CD14-positive monocyte (primary cell): Measurements from ENCODE around the gene CSAD. TPM values are rescaled to one million over a fixed set of nuclear protein-coding genes. Genes with fewer than 3 reads are reported as not detected.

Source experiments
- DNase-seq, 3 donors: peaks; one replicate each; pipeline ENCODE4 v3.0.0-alpha.2; 2011 to 2022
- H2AFZ ChIP-seq: 2 replicates; pipeline ENCODE4 v1.6.0; 2012; ENCODE audit warnings: mild to moderate bottlenecking, low read depth, low read length, inconsistent platforms; ENCODE audit not compliant: insufficient read depth, poor library complexity, severe bottlenecking
- H3K27ac ChIP-seq, 2 donors: 1 replicate in 1 of 2; 2 replicates in 1 of 2; pipeline ENCODE4 v1.5.1; 2012 to 2013; ENCODE audit warnings: low read length in 2 of 2, control low read depth in 1 of 2, inconsistent platforms in 1 of 2, low read depth in 1 of 2, mild to moderate bottlenecking in 1 of 2
- H3K27me3 ChIP-seq, 2 donors: one replicate each; pipeline versions ENCODE4 v1.6.0 to v1.6.1; 2011 to 2013; ENCODE audit warnings: low read length in 2 of 2; ENCODE audit not compliant: control insufficient read depth in 2 of 2, insufficient read depth in 2 of 2
- H3K36me3 ChIP-seq, 2 donors: replicated peaks in 1 of 2; 1 replicate in 1 of 2; 2 replicates in 1 of 2; pipeline versions ENCODE4 v1.5.1 to v1.6.1; 2012 to 2013; ENCODE audit warnings: low read length in 2 of 2, control low read depth in 1 of 2, inconsistent platforms in 1 of 2, mild to moderate bottlenecking in 1 of 2; ENCODE audit not compliant: insufficient read depth in 2 of 2, control insufficient read depth in 1 of 2
- H3K4me1 ChIP-seq, 2 donors: 1 replicate in 1 of 2; 2 replicates in 1 of 2; pipeline versions ENCODE4 v1.5.1 to v1.6.1; 2012 to 2013; ENCODE audit warnings: low read length in 2 of 2, control low read depth in 1 of 2, inconsistent platforms in 1 of 2, mild to moderate bottlenecking in 1 of 2, moderate library complexity in 1 of 2; ENCODE audit not compliant: insufficient read depth in 2 of 2, control insufficient read depth in 1 of 2
- H3K4me2 ChIP-seq: replicated peaks from 2 replicates; pipeline ENCODE3; 2012; ENCODE audit warnings: low read length, moderate library complexity, mild to moderate bottlenecking; ENCODE audit not compliant: poor library complexity, severe bottlenecking; ENCODE audit errors: extremely low read depth
- H3K4me3 ChIP-seq, 3 experiments: fragments of 200-600 bp in 1 of 3; sonication (generic) in 1 of 3; replicated peaks in 1 of 3; 1 replicate in 2 of 3; 2 replicates in 1 of 3; pipeline ENCODE4 v1.5.1; 2011 to 2013; ENCODE audit warnings: low read length in 3 of 3, mild to moderate bottlenecking in 3 of 3, control low read depth in 2 of 3, low read depth in 2 of 3, inconsistent platforms in 1 of 3, moderate library complexity in 1 of 3
- H3K79me2 ChIP-seq: 2 replicates; pipeline ENCODE4 v1.6.0; 2012; ENCODE audit warnings: mild to moderate bottlenecking, control low read depth, inconsistent platforms, low read length, moderate library complexity; ENCODE audit not compliant: insufficient read depth
- H3K9ac ChIP-seq: 2 replicates; pipeline ENCODE4 v1.6.0; 2017; ENCODE audit warnings: low read length, mild to moderate bottlenecking; ENCODE audit not compliant: insufficient read depth, poor library complexity, severe bottlenecking
- H3K9me3 ChIP-seq, 2 donors: replicated peaks in 1 of 2; 1 replicate in 1 of 2; 2 replicates in 1 of 2; pipeline versions ENCODE4 v1.5.1 to v1.6.1; 2012 to 2013; ENCODE audit warnings: low read length in 2 of 2, control low read depth in 1 of 2; ENCODE audit not compliant: control insufficient read depth in 1 of 2, insufficient read depth in 1 of 2
- H4K20me1 ChIP-seq: 2 replicates; pipeline ENCODE4 v1.6.0; 2012; ENCODE audit warnings: mild to moderate bottlenecking, low read length, control low read depth, moderate library complexity; ENCODE audit not compliant: insufficient read depth
- H3K27ac Mint-ChIP-seq, 7 donors: one replicate each; pipeline ENCODE4 v1.8.0; 2020; ENCODE audit warnings: mild to moderate bottlenecking in 7 of 7, mixed read lengths in 7 of 7, moderate library complexity in 6 of 7, inconsistent platforms in 2 of 7
- H3K27me3 Mint-ChIP-seq, 3 donors: one replicate each; pipeline ENCODE4 v1.8.0; 2021 to 2022; ENCODE audit warnings: low read depth in 3 of 3, mild to moderate bottlenecking in 3 of 3, mixed read lengths in 3 of 3, moderate library complexity in 3 of 3, inconsistent platforms in 1 of 3
- H3K36me3 Mint-ChIP-seq, 2 donors: one replicate each; pipeline ENCODE4 v1.8.0; 2020; ENCODE audit warnings: mixed read lengths in 2 of 2, inconsistent platforms in 1 of 2, mild to moderate bottlenecking in 1 of 2
- H3K4me1 Mint-ChIP-seq: one replicate; pipeline ENCODE4 v1.8.0; 2020; ENCODE audit warnings: mild to moderate bottlenecking, mixed read lengths
- H3K4me3 Mint-ChIP-seq, 2 donors: one replicate each; pipeline ENCODE4 v1.8.0; 2020; ENCODE audit warnings: mild to moderate bottlenecking in 2 of 2, mixed read lengths in 2 of 2, moderate library complexity in 1 of 2
- H3K9me3 Mint-ChIP-seq, 7 donors: one replicate each; pipeline ENCODE4 v1.8.0; 2020 to 2022; ENCODE audit warnings: mixed read lengths in 7 of 7, mild to moderate bottlenecking in 6 of 7, moderate library complexity in 6 of 7, inconsistent platforms in 2 of 7
- WGBS: methylation state at CpG from one replicate; pipeline ENCODE4 v1.1.5; 2013; ENCODE audit warnings: missing lambda C conversion rate; ENCODE audit not compliant: insufficient coverage; 5-methylcytosine and 5-hydroxymethylcytosine counted together
- intact Hi-C, 2 donors: fragments of 100-400 bp; cut with micrococcal nuclease; formaldehyde crosslinking; loops; one replicate each; pipeline versions ENCODE4 v1.15.0 to v1.15.1; 2023
- polyA plus RNA-seq, 3 donors: library from polyadenylated mRNA; depleted of rRNA in 1 of 3; unstranded in 2 of 3; stranded (reverse) in 1 of 3; fragments of 300-500 nt in 2 of 3; fragments of >200 nt in 1 of 3; fragmentation: Illumina TruSeq in 2 of 3; gene quantifications; 1 replicate in 2 of 3; 2 replicates in 1 of 3; pipeline ENCODE4 v1.2.3, GENCODE V29; 2012 to 2021
- TF ChIP-seq, protein P1 (sequence below): fragments of 200-600 bp; IDR thresholded peaks from one replicate; pipeline ENCODE4 v1.8.0; 2022; ENCODE audit warnings: antibody characterized with exemption, mild to moderate bottlenecking

CSAD gene
- polyA plus RNA-seq, 3 donors, result 1.3 to 145 (median 1.4) TPM

DNA sequence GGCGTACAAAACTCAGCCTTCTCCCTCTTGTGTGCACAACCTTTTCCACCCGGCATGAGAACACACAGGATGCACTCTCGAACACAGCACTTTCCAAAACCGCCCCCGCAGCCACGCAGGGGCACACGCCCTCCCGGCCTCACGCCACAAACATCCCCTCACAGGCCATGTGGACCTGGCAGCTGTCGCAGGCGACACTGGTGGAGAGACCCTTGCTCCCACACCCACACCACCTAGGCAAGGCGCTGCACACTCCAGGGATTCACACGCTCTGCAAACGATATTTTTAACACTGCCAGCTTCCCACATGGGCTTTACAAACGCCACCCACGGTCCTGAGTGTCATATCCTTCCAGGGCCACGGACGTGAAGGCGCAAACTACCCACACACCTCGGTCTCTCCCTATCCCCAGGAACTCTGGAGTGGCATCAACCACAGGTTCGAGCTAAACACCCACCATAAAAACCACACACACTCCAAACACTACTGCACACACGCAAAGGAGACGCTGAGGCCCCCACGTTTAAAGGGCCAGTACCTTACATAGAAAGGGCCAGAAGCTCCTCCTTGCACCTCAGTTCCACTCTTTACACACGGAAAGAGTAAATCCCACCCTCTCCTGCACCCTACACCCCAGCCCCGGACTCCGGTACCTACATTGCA is 38.7 kb upstream of the CSAD start:
- H3K36me3 Mint-ChIP-seq, result peaks cover 23 to 24% of the 10 kb centered on the region in 2 donors
- 14% methylated on average over 26 of the region's 27 CpGs for WGBS
- peak overlapping the region; percentile 73 for H2AFZ ChIP-seq

More for the DNA sequence above, 38.7 kb upstream of the CSAD start:
- Mint-ChIP-seq H3K27me3 (peaks cover 5 to 16% (median 6%) of the 10 kb centered on the region in 3 donors), H3K27ac (peak overlapping the region; percentile 53 to 99 (median 85)), H3K9me3 (peaks cover 5 to 9% (median 7%) of the 10 kb centered on the region in 7 donors), H3K4me1 (peaks cover 81% of the 10 kb centered on the region), H3K4me3 (peak overlapping the region; percentile 91 to 98)
- peak overlapping the region; percentile 45 for H3K9ac ChIP-seq
- TF ChIP-seq, protein P1, sequence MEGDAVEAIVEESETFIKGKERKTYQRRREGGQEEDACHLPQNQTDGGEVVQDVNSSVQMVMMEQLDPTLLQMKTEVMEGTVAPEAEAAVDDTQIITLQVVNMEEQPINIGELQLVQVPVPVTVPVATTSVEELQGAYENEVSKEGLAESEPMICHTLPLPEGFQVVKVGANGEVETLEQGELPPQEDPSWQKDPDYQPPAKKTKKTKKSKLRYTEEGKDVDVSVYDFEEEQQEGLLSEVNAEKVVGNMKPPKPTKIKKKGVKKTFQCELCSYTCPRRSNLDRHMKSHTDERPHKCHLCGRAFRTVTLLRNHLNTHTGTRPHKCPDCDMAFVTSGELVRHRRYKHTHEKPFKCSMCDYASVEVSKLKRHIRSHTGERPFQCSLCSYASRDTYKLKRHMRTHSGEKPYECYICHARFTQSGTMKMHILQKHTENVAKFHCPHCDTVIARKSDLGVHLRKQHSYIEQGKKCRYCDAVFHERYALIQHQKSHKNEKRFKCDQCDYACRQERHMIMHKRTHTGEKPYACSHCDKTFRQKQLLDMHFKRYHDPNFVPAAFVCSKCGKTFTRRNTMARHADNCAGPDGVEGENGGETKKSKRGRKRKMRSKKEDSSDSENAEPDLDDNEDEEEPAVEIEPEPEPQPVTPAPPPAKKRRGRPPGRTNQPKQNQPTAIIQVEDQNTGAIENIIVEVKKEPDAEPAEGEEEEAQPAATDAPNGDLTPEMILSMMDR, result no peak
- H3K36me3 ChIP-seq, result peaks cover 0 to 10% of the 10 kb centered on the region in 2 donors
- no peaks in the 10 kb centered on the region for H3K27me3 ChIP-seq
- peaks cover 69 to 88% of the 10 kb centered on the region in 2 donors for H3K4me1 ChIP-seq
- peaks cover 0 to 7% of the 10 kb centered on the region in 2 donors for H3K9me3 ChIP-seq
- intact Hi-C loops, result loop anchor here (5.0 to 10.0 kb wide), 3 partner anchors 33 to 285 kb away; partner anchors contain the start of genes AAAS (in 1 of the 2), NPFF (in 1 of the 2) and TARBP2 (in 1 of the 2)
- peak overlapping the region; percentile 100 for H3K4me2 ChIP-seq
- H3K4me3 ChIP-seq, result peak overlapping the region; percentile 44 to 97 (median 84)
- no peak for DNase-seq
- H3K27ac ChIP-seq, result peak overlapping the region in 1 of 2 donors; percentile 82
- H4K20me1 ChIP-seq, result no peaks in the 10 kb centered on the region
- H3K79me2 ChIP-seq, result peaks cover 21% of the 10 kb centered on the region
